ENCODE measurements around the gene GRM7. TPM values are rescaled to one million over a fixed set of nuclear protein-coding genes. Genes with fewer than 3 reads are reported as not detected.

Gene GRM7
- total RNA-seq, 1 experiment from 2014 or later = not detected

DNA sequence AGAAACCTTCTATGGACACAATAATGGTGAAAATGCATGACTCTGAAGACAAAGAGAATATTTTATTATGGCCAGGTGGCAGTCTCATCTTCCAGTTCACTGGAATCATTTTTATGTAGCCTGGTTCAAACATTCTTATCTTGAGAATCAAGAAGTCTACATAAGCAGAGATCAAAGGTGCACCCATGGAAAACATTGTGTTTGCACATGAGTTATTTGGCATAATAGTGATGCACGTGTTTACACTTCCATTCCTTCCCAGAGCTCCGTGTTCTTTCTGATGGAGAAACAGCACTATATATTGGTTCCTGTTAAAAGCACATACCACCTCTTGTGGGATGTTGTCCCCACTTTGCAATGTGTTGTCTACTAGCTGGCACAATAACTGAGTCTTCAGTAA, 572.2 kb downstream of the GRM7 start:
- no peak overlapping the region for H3K4me3 ChIP-seq (ENCODE audit: low read depth, low read length, poor library complexity, severe bottlenecking)
- no peaks in the 10 kb centered on the region for H3K27me3 ChIP-seq (replicated peaks; ENCODE audit: insufficient read depth, low read depth, low read length, poor library complexity)
- POLR2A ChIA-PET (ENCODE audit: low non-redundant PET) = no interaction called here
- no peak for DNase-seq (ENCODE audit: low spot score)
- no peaks in the 10 kb centered on the region for H3K4me1 ChIP-seq (ENCODE audit: insufficient read depth, low read length, poor library complexity, severe bottlenecking)
- H3K27ac ChIP-seq (ENCODE audit: low read depth, low read length, poor library complexity, severe bottlenecking) = no peak overlapping the region
- H3K9me3 ChIP-seq (ENCODE audit: low read depth, low read length, poor library complexity, severe bottlenecking) = no peaks in the 10 kb centered on the region
- H3K36me3 ChIP-seq (ENCODE audit: insufficient read depth, low read length, poor library complexity, severe bottlenecking) = no peaks in the 10 kb centered on the region
- intact Hi-C loops (cut with micrococcal nuclease; ENCODE audit: unreplicated experiment) = no loop called here
- TF ChIP-seq, protein P1, sequence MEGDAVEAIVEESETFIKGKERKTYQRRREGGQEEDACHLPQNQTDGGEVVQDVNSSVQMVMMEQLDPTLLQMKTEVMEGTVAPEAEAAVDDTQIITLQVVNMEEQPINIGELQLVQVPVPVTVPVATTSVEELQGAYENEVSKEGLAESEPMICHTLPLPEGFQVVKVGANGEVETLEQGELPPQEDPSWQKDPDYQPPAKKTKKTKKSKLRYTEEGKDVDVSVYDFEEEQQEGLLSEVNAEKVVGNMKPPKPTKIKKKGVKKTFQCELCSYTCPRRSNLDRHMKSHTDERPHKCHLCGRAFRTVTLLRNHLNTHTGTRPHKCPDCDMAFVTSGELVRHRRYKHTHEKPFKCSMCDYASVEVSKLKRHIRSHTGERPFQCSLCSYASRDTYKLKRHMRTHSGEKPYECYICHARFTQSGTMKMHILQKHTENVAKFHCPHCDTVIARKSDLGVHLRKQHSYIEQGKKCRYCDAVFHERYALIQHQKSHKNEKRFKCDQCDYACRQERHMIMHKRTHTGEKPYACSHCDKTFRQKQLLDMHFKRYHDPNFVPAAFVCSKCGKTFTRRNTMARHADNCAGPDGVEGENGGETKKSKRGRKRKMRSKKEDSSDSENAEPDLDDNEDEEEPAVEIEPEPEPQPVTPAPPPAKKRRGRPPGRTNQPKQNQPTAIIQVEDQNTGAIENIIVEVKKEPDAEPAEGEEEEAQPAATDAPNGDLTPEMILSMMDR (conservative IDR thresholded peaks at IDR 0.05; ENCODE audit: low read depth, low read length) = no peak
- no peak for TF ChIP-seq EZH2 (IDR thresholded peaks at IDR 0.05; ENCODE audit: borderline replicate concordance, low read depth, low read length, poor library complexity, severe bottlenecking)
- BruUV-seq (replicated peaks) = no TSS peak
- CTCF ChIA-PET = no interaction called here

DNA sequence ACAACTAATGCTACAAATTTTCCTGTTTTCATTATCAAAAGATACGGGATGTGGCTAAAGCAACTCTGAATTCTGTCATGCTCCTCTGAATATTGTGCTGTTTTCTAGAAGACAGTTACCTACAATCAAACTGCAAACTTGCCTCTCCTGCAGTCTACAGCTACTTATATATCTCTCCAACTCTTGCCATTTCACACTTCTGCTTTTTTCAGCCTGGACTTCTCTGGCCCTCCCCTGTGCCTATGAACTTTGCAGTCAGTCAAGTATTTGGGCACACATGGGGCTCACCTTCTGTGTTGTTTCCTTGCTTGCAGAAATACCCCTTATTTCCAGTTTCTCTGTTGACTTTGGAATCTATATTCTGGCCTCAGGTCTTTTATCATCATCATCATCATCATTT, 575.6 kb downstream of the GRM7 start:
- TF ChIP-seq EZH2 (IDR thresholded peaks at IDR 0.05; ENCODE audit: borderline replicate concordance, low read depth, low read length, poor library complexity, severe bottlenecking) = no peak
- TF ChIP-seq, protein P1 (conservative IDR thresholded peaks at IDR 0.05; ENCODE audit: low read depth, low read length) = no peak
- H3K9me3 ChIP-seq (ENCODE audit: low read depth, low read length, poor library complexity, severe bottlenecking) = no peaks in the 10 kb centered on the region
- no peaks in the 10 kb centered on the region for H3K36me3 ChIP-seq (ENCODE audit: insufficient read depth, low read length, poor library complexity, severe bottlenecking)
- H3K27me3 ChIP-seq (replicated peaks; ENCODE audit: insufficient read depth, low read depth, low read length, poor library complexity) = no peaks in the 10 kb centered on the region
- POLR2A ChIA-PET (ENCODE audit: low non-redundant PET) = no interaction called here
- H3K4me3 ChIP-seq (ENCODE audit: low read depth, low read length, poor library complexity, severe bottlenecking) = no peak overlapping the region
- CTCF ChIA-PET = no interaction called here
- H3K27ac ChIP-seq (ENCODE audit: low read depth, low read length, poor library complexity, severe bottlenecking) = no peak overlapping the region
- intact Hi-C loops (cut with micrococcal nuclease; ENCODE audit: unreplicated experiment) = no loop called here
- BruUV-seq (replicated peaks) = no TSS peak
- DNase-seq (ENCODE audit: low spot score) = no peak
- no peaks in the 10 kb centered on the region for H3K4me1 ChIP-seq (ENCODE audit: insufficient read depth, low read length, poor library complexity, severe bottlenecking)

DNA sequence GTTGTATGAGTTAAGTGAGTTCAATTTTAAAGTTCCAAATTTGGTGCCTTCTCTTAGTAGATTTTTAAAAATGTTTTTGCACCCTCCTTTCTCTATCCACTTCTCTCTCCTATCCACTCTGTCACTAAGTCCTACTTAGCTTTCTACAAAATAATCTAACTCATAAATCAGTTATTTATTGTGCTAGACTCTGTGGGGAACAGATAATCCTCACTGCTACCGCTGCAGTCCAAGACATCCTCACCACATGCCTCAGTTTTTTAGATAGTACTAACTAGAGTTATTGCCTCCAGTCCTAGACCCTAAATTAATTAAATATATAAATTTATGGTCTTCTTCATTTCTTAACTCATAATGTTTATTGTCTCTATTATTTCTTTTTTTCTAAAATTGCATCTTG, 576.3 kb downstream of the GRM7 start:
- Histone ChIP-seq H3K27ac (ENCODE audit: low read depth, low read length, poor library complexity, severe bottlenecking) (no peak overlapping the region), H3K4me1 (ENCODE audit: insufficient read depth, low read length, poor library complexity, severe bottlenecking) (no peaks in the 10 kb centered on the region), H3K9me3 (ENCODE audit: low read depth, low read length, poor library complexity, severe bottlenecking) (no peaks in the 10 kb centered on the region), H3K27me3 (replicated peaks; ENCODE audit: insufficient read depth, low read depth, low read length, poor library complexity) (no peaks in the 10 kb centered on the region), H3K4me3 (ENCODE audit: low read depth, low read length, poor library complexity, severe bottlenecking) (no peak overlapping the region), H3K36me3 (ENCODE audit: insufficient read depth, low read length, poor library complexity, severe bottlenecking) (no peaks in the 10 kb centered on the region)
- intact Hi-C loops (cut with micrococcal nuclease; ENCODE audit: unreplicated experiment) = no loop called here
- ChIA-PET POLR2A (ENCODE audit: low non-redundant PET) (no interaction called here), CTCF (no interaction called here)
- DNase-seq (ENCODE audit: low spot score) = peak; percentile 3
- TF ChIP-seq EZH2 (IDR thresholded peaks at IDR 0.05; ENCODE audit: borderline replicate concordance, low read depth, low read length, poor library complexity, severe bottlenecking) = no peak
- TF ChIP-seq, protein P1 (conservative IDR thresholded peaks at IDR 0.05; ENCODE audit: low read depth, low read length) = no peak
- BruUV-seq (replicated peaks) = no TSS peak

Measured in A673 (cell line).